NCI-H1930 (cell line): ENCODE data around the gene CRMP1.

ENCODE experiments used
- DNase-seq, 2 experiments: peaks; one replicate each; lab custom pipeline; 2025; lab: John Stamatoyannopoulos, UW

CRMP1 gene

GRCh38 chr4:5796976-5797375 is 95.9 kb downstream of the CRMP1 start:
- DNase-seq, result no peak

GRCh38 chr4:5795580-5795979 is 97.3 kb downstream of the CRMP1 start:
- DNase-seq, result no peak

- DNase-seq, result no peak
Observed at GRCh38 chr4:5793514-5793913, 99.4 kb downstream of the CRMP1 start.

- no peak for DNase-seq
Observed at GRCh38 chr4:5791654-5792053, 101.2 kb downstream of the CRMP1 start.

- DNase-seq, result no peak
Observed at GRCh38 chr4:5790546-5790857, 102.4 kb downstream of the CRMP1 start.

GRCh38 chr4:5789141-5789540 is 103.7 kb downstream of the CRMP1 start:
- no peak for DNase-seq

GRCh38 chr4:5788144-5788543 is 104.7 kb downstream of the CRMP1 start:
- no peak for DNase-seq

GRCh38 chr4:5787311-5787710 is 105.6 kb downstream of the CRMP1 start:
- no peak for DNase-seq

GRCh38 chr4:5785806-5786680 is 106.8 kb downstream of the CRMP1 start:
- no peak for DNase-seq

- no peak for DNase-seq
Observed at GRCh38 chr4:5784960-5785611, 107.8 kb downstream of the CRMP1 start.

GRCh38 chr4:5784021-5784420 is 108.9 kb downstream of the CRMP1 start:
- no peak for DNase-seq

GRCh38 chr4:5783486-5783885 is 109.4 kb downstream of the CRMP1 start:
- no peak for DNase-seq

- no peak for DNase-seq
Observed at GRCh38 chr4:5782829-5783476, 109.9 kb downstream of the CRMP1 start.

GRCh38 chr4:5781691-5782090 is 111.2 kb downstream of the CRMP1 start:
- no peak for DNase-seq

GRCh38 chr4:5780831-5781480 is 111.9 kb downstream of the CRMP1 start:
- no peak for DNase-seq

- DNase-seq, result no peak
Observed at GRCh38 chr4:5776510-5776909, 116.4 kb downstream of the CRMP1 start.

GRCh38 chr4:5774416-5775036 is 118.4 kb downstream of the CRMP1 start:
- no peak for DNase-seq

- no peak for DNase-seq
Observed at GRCh38 chr4:5773271-5773555, 119.7 kb downstream of the CRMP1 start.

GRCh38 chr4:5772528-5773270 is 120.2 kb downstream of the CRMP1 start:
- no peak for DNase-seq
